ENCODE results near the gene SYNC.

DNA sequence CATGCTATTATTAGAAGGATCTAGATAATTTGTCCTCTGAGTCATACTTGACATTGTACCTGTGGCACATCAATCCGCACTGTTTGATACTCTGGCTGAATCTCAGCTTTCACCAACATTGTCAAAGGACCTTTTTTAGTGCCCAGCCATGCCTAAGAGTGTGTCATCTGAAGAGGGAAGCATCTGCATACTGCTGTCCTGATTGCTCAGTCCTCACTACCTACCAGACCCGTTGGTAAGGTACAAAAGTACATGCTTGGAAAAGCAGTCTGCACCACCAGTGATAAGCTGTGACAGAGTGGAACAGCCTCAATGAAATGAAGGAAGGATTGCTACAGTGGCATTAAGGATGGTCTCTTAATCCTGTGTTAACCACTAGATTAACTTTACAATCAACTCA, 17.1 kb downstream of the SYNC start:
- TF ChIP-seq CTCF (IDR thresholded peaks at IDR 0.05) (no peak), POLR2AphosphoS5 (IDR thresholded peaks at IDR 0.05) (no peak), POLR2A (IDR thresholded peaks at IDR 0.05) (no peak)
